Measurements from ENCODE around the gene DPM3. TPM values are rescaled to one million over a fixed set of nuclear protein-coding genes. Genes with fewer than 3 reads are reported as not detected.
A peak's percentile ranks its signal among the peaks of the same experiment; 100 is the strongest.

The DPM3 gene
- total and polyA plus RNA-seq, 2 of the 13 experiments (the other 11 are each of a cell fraction or from before 2014, with no cell fraction given) = 23.2 to 53.4 TPM

GRCh38 chr1:155181371-155182051 is 41.2 kb upstream of the DPM3 start (continued):
- TF ChIP-seq PAXIP1 (CRISPR knock-in tag; conservative IDR thresholded peaks at IDR 0.05) = no peak

GRCh38 chr1:155179112-155180031 is 39.0 kb upstream of the DPM3 start:
- in situ Hi-C loops (cut with HindIII; ENCODE audit: extremely low pct_ligation_motif_present, low pct_unique_long_range_greater_than_20kb) = no loop called here
- ATAC-seq = peak; percentile 28; the same call in 2 of the 3 replicates
- H3K9me3 ChIP-seq (ENCODE audit: low read length) = no peaks in the 10 kb centered on the region
- no TSS peak for BruUV-seq (replicated peaks)
- H3K4me2 ChIP-seq (ENCODE audit: low read depth, low read length) = peak overlapping the region; percentile 76
- intact Hi-C loops (cut with micrococcal nuclease; ENCODE audit: unreplicated experiment) = no loop called here
- H3K4me3 ChIP-seq (replicated peaks in 1 of 3; ENCODE audit: insufficient read depth in 1 of 3, low read depth in 2 of 3, low read length in 3 of 3) = peak overlapping the region in 2 of 3 experiments; percentile 50 to 69; a peak in 4 of 6 replicates
- H2AFZ ChIP-seq (ENCODE audit: low read length) = no peak overlapping the region
- H4K20me1 ChIP-seq (ENCODE audit: insufficient read depth, low read length) = no peaks in the 10 kb centered on the region
- no peaks in the 10 kb centered on the region for H3K36me3 ChIP-seq (replicated peaks in 1 of 2; ENCODE audit: control insufficient read depth in 1 of 2, insufficient read depth in 2 of 2, low read length in 2 of 2)
- H3K79me2 ChIP-seq (ENCODE audit: insufficient read depth, low read length) = no peaks in the 10 kb centered on the region
- H3K27ac ChIP-seq (ENCODE audit: extremely low read length, insufficient read depth, low read length) = no peak overlapping the region
- 82% methylated on average over 29 of the region's 31 CpGs for WGBS (ENCODE audit: low lambda C conversion rate)
- peaks cover 3 to 24% of the 10 kb centered on the region in 2 experiments; a peak in 4 of 5 replicates for H3K27me3 ChIP-seq (ENCODE audit: control insufficient read depth in 1 of 2, insufficient read depth in 2 of 2, low read length in 2 of 2)
- POLR2A ChIA-PET = interaction anchor here (1.2 to 1.3 kb wide), 2 partner anchors 14 to 30 kb away, joined by 3 to 5 read pairs; no protein-coding TSS in a partner anchor
- FAIRE-seq = no peak
- CTCF ChIA-PET (ENCODE audit: low intra/inter-chr PET ratio, low total read pairs) = no interaction called here
- peaks cover 38% of the 10 kb centered on the region for H3K4me1 ChIP-seq (ENCODE audit: insufficient read depth, low read length)
- H3K9ac ChIP-seq (ENCODE audit: insufficient read depth, low read depth, low read length) = peak overlapping the region; percentile 34; the same call in 1 of the 2 replicates
- DNase-seq (ENCODE audit: low spot score) = no peak
- TF ChIP-seq ZNF687 (CRISPR knock-in tag; IDR thresholded peaks at IDR 0.05) (peak; percentile 26; the same call in 1 of the 2 replicates), MTF2 (CRISPR knock-in tag; IDR thresholded peaks at IDR 0.05; ENCODE audit: borderline replicate concordance) (0 out of 2 replicates have a peak, but pooled peaks have one; percentile 50), SP2 (CRISPR knock-in tag; IDR thresholded peaks at IDR 0.05) (no peak), ZNF674 (CRISPR knock-in tag; IDR thresholded peaks at IDR 0.05; ENCODE audit: low read depth) (no peak), DDIT3 (CRISPR knock-in tag; IDR thresholded peaks at IDR 0.05) (no peak), BRF2 (CRISPR knock-in tag; IDR thresholded peaks at IDR 0.05) (no peak), NFYC (CRISPR knock-in tag; IDR thresholded peaks at IDR 0.05) (no peak), MATR3 (CRISPR knock-in tag; IDR thresholded peaks at IDR 0.05) (no peak), ZNF292 (CRISPR knock-in tag; IDR thresholded peaks at IDR 0.05; ENCODE audit: borderline replicate concordance, low read depth) (no peak)
